Measurements from ENCODE around the gene TXNDC15.
A peak's percentile ranks its signal among the peaks of the same experiment; 100 is the strongest.
"Not testable (repeated sequence)": the region's sequence is repeated elsewhere in the genome, so short reads cannot be mapped to it uniquely, and the experiment has no call there.

The TXNDC15 gene

DNA sequence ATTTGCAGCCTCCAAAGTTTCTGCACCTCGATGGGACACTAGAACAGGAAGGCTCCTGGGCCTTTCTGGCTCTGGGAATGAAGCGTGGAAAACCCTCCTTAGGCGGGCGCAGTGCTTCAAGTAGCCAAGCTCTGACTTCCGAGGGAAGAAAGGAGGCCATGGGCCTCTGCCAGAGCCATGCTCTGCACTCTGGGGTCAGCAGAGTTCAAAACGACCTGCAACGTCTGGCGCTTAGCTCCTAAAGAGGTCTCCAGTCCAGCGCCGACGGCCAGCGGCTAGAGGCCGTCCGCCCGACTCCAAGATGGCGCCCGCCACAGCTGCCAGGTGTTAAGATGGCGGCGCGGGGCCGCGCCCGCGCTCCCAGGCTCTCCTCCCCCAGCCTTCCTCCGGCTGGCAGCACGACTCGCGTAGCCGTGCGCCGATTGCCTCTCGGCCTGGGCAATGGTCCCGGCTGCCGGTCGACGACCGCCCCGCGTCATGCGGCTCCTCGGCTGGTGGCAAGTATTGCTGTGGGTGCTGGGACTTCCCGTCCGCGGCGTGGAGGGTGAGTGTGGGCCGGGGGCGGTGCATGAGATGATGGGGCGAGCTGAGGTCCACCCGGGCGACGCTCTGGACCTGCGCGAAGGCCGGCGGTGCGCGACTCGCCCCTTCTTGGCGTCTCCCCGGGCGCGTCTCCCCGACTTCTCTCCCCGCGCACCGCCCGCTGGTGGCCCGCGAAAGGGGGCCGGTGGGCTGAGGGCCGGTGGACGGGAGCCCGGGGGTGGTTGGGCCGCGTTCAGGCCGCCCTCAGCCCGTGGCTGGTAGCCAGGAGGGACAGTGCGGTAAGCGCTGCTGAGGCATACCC, at the start of gene TXNDC15:
TSS of gene TXNDC15 (plus strand) at position 385 of the 844 bp plus-strand sequence. CDS start at position 442, 57 bp downstream.
- peak; percentile 86 for DNase-seq (ENCODE audit: low spot score)

GRCh38 chr5:134824681-134825080, 49.5 kb upstream of the TXNDC15 start:
- DNase-seq (ENCODE audit: low spot score), result no peak

- DNase-seq (ENCODE audit: low spot score), result no peak
Observed at GRCh38 chr5:134825212-134825611, 49.0 kb upstream of the TXNDC15 start.

- no peak for DNase-seq (ENCODE audit: low spot score)
Observed at GRCh38 chr5:134833340-134834032, 40.7 kb upstream of the TXNDC15 start.

DNA sequence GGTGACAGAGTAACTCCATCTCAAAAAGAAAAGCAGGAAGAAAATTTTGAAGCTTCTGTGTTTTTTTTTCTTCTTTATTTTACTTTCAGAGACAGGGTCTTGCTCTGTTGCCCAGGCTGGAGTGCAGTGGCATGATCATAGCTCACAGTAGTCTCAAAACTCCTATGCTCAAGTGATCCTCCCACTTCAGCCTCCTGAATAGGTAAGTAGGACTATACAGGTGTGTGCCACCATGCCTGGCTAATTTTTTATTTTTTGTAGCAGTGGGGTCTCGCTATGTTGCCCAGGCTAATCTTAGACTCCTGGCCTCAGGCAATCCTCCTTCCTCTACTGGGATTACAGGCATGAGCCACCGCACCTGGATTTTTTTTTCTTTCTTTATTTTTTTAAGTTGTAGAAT, 38.5 kb upstream of the TXNDC15 start:
- no peak for DNase-seq (ENCODE audit: low spot score)

DNA sequence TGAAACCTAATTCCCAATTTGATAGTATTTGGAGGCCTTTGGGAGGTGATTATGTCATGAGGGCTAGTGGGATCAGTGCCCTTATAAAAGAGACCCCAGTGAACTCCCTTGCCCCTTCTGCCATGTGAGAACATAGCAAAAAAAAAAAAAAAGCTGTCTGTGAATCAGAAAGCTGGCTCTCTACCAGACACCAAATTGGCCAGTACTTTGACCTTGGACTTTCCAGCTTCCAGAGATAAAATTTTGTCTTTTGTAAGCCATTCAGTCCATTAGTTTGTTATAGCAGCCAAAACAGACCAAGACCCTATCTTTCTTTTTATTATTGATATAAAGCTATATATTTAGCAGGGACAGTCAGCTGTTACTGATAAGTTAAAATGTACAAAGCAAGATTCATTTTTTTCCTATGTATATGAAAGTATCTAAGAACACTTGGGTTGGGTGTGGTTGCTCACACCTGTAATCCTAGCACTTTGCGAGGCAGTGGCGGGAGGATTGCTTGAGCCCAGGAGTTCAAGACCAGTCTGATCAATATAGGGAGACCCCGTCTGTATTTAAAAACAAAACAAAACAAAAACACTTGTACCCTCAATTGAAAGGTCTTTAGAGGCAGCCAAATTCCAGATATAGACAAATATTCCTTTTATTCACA, 36.5 kb upstream of the TXNDC15 start:
- no peak for DNase-seq (ENCODE audit: low spot score)

GRCh38 chr5:134838361-134838760, 35.8 kb upstream of the TXNDC15 start:
- DNase-seq (ENCODE audit: low spot score), result not testable (repeated sequence)

DNA sequence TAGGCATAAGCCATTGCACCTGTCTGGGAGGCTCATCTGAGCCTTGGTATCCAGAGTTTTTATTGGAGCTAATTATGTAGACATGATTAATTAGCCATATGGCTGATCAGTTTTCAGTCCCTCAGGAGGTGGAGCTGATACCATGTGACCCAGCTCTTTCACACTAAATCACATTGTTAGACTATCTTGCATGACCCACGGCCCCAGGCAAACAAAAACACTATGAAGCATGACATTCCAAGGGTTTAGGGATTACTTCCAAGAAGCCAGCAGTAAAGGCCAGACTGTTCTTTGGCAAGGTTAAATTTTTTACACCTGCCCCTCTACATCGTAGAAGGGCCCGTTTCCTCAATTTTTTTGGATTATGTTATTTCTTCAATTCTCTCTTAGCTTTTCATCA, 33.4 kb upstream of the TXNDC15 start:
- no peak for DNase-seq (ENCODE audit: low spot score)

DNA sequence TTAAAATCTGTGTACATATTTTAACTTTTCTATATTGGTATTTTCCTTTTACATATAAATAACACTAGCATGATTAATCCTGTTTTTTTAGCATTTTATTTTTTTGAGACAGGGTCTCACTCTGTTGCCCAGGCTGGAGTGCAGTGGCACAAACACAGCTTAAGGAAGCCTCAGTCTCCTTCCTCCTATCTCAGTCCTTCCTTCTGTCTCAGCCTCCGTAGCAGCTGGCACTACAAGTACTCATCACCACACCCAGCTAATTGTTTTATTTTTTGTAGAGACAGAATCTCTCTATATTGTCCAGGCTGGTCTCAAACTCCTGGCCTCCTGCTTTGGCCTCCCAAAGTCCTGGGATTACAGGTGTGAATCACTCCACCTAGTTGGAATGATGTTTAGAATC, 29.9 kb upstream of the TXNDC15 start:
- DNase-seq (ENCODE audit: low spot score), result no peak

- no peak for DNase-seq (ENCODE audit: low spot score)
Observed at GRCh38 chr5:134845335-134845851, 28.8 kb upstream of the TXNDC15 start.

DNA sequence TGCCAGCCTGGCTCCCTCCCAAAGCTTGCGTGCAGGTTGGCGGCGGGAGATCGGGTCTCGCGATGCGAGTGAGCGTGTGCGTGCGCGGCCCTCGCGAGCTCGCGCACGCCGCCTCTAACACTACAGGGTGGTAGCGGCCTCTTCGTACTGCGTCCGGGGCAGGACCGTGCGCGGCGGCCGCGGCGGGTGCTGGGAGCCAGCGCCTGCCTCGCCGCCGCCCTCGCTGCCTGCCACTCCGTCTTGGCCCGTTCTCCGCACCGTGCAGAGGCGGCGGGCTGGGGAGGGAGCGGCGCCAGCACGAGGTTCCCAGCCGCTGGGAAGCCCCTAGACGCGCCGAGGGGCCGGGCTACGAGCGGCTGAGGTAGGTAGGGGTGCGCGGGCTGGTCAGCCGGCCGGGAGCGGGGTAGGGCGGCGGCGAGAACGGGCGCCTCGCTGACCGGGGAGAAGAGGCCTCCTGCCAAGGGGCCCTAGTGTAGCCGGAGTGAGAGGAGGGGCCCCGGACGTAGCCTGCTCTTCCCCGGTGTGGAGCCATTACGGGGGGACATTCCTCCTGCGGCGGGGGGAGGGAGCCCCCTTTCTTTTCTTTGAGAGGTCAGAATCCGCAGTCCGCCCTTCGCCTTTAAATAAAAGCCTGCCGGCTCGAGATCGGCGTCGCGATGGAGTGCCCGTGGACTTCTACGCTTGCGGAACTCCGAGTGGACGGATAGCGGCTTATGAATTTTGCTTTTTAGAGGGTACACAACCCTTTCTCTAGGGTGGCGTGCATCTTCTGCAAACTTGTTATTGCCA, 28.1 kb upstream of the TXNDC15 start, which contains the start of gene C5orf24:
TSS of gene C5orf24 (plus strand) at position 117 of the 789 bp plus-strand sequence. CDS start 8,933 bp downstream, outside the sequence.
- peak; percentile 93 for DNase-seq (ENCODE audit: low spot score)

DNA sequence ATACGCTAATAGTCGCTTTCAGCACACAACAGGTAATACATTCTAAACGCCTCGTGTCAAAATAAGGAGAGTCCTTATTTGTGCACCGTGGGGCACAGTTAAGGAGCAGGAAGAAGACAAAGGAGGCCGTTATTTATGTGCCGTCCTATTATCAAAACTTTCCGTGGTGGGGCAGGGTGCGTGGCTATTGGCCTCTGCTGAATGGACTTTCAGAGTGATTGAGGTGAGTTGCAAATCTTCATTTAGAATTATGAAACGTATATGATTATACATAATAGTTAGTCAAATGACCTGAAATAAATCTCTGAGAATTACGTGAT, 27.6 kb upstream of the TXNDC15 start:
- DNase-seq (ENCODE audit: low spot score), result no peak

GRCh38 chr5:134849434-134849933, 24.7 kb upstream of the TXNDC15 start:
- not testable (repeated sequence) for DNase-seq (ENCODE audit: low spot score)

GRCh38 chr5:134851307-134851923, 22.8 kb upstream of the TXNDC15 start:
- DNase-seq (ENCODE audit: low spot score), result no peak

GRCh38 chr5:134856465-134856864, 17.7 kb upstream of the TXNDC15 start:
- not testable (repeated sequence) for DNase-seq (ENCODE audit: low spot score)

DNA sequence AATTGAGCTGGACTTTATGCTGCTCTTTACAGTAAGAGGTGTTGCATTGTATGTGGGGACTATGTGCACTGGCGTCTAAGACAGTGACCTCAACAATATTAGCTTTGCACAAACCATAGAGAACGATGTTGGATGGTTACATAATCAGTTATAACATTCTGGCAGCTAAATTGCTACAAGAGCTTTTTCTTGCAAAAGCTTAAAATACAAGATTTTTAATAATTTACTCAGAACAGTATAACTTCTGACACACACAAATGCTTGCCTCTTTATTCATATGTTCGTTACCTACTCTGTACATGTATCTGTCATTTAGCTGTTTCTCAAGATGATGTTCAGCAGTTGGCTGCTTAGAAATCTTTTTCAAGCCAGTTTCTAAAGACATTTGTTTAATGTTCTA, 16.8 kb upstream of the TXNDC15 start:
- DNase-seq (ENCODE audit: low spot score), result no peak

GRCh38 chr5:134864707-134865106, 9.5 kb upstream of the TXNDC15 start:
- DNase-seq (ENCODE audit: low spot score), result no peak

DNA sequence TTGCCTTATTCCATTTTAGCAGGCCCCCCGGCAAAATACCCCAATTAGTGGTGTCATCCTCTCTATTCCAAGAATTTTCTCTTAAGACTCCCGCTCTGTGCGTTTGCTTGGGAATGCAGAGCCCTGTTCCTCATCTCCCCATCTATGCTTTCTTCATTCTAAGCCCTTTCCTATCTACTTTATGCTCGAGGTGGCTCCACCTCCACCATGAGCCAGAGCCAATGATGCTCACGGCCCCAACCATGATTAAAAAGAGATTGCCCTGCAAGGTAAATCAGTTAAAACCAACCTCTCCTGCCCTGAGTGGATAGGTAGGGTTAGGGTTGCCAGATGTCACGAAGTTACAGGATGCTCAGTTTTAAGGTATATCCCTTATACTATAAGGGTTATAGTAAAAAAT, 677 bp upstream of the TXNDC15 start:
- DNase-seq (ENCODE audit: low spot score), result no peak

DNA sequence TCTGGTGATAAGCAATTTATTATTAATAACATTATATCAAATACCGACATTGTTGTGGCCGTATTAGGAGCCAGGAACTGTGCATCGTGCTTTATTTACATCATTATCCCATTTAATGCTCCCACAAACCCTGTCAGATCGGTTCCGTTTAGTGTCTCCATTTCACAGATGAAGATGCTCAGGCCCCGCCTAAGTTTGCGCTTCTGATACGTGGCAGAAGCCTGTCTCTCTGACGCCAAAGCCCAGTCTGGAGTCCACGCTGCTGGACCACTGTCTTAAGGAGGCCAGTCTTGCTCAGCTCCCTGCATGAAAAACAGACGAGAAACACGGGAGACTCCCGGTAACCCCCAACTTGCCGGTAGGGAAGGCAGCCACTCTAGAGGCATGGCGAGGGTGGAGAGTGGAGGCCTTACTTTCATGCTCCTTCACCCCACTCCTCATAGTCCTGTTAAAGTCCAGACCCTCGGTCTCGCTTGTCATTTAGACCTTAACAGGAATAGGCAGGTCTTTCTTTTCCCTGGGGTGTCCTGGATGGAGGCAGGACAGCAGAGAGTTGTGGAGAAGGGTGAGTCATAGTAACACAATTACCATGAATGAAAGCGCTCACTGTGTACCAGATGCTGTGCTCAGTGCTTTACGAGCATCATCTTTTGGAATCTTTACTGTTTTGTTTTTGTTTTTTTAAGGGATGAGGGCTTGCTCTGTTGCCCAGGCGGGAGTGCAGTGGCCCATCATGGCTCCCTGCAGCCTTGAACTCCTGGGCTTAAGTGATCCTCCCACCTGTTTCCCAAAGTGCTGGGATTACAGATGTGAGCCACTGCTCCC, 872 bp downstream of the TXNDC15 start:
- peak; percentile 80 for DNase-seq (ENCODE audit: low spot score)

DNA sequence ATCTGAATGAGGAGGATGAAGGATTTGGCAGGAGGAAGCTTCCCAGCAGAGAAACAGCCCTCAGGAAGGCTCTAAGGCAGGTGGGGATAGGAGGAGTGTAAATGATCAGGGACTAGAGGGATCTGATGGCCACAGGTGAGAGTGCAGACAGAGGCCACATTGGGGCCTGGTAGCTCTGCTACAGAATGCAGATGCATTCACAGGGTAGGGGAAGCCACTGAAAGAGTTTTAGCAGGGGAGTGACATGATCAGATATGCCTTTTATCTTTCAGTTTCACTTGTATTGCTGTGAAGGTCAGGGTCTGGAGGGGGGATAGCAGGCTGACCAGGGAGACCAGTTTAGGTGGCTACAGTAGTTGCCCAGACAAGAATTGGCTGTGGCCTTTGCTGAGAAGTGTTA, 3.0 kb downstream of the TXNDC15 start:
- no peak for DNase-seq (ENCODE audit: low spot score)

Measured in globus pallidus (tissue), 1 donor.